Measurements from ENCODE around the gene SMIM44. TPM values are rescaled to one million over a fixed set of nuclear protein-coding genes. Genes with fewer than 3 reads are reported as not detected.

Gene SMIM44
- total and polyA plus RNA-seq, 9 of the 15 experiments (the other 6 are each of a cell fraction or from before 2014, with no cell fraction given): not detected

DNA sequence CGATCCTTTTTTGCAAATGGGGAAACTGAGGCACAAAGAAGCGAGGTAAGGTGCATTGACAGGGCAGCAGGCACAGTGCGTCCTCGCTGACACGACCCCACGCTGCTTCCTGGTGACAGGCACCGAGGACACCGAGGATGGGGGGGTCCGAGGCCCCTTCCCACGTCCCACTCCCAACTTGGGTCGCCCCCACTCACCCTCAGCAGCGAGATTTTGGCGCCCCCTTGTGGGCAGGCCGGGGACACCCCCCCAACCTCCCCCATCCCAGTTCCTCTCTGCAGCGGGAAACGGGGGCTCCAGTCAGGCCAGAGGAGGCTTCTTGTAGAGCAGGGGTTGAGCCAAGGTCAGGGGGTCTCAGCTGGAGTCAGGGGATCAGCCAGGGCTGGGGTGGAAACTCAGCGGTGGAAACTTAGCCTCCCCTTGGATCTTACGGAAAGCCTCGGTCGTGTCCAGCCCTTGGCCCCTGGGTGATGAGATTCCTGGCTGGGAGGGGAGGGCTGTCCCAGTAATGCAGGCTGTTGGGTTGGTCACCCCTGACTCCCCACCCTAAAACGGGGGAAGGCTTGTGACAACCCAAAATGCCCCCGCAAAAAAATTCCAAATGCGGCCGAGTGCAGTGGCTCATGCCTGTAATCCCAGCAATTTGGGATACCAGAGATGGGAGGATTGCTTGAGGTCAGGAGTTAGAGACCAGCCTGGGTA lies 11.1 kb downstream of the SMIM44 start:
- intact Hi-C loops (cut with micrococcal nuclease): no loop called here
- H3K9me3 ChIP-seq (replicated peaks; ENCODE audit: control insufficient read depth, insufficient read depth, low read depth, low read length): peaks cover 7% of the 10 kb centered on the region
- no peak overlapping the region for H3K9ac ChIP-seq (ENCODE audit: insufficient read depth in 1 of 2, low read depth in 2 of 2, low read length in 2 of 2)
- no peaks in the 10 kb centered on the region for H3K9me1 ChIP-seq (ENCODE audit: control insufficient read depth, insufficient read depth, low read length)
- POLR2A ChIA-PET: no interaction called here
- H3K27ac ChIP-seq (ENCODE audit: extremely low read depth, low read depth, low read length): no peak overlapping the region
- CTCF ChIA-PET (ENCODE audit: low intra/inter-chr PET ratio): interaction anchor here (0.6 to 2.6 kb wide), 4 partner anchors 145 to 497 kb away, joined by 3 to 37 read pairs (median 10); no protein-coding TSS in a partner anchor
- H4K20me1 ChIP-seq (replicated peaks; ENCODE audit: control insufficient read depth, insufficient read depth, low read length): no peaks in the 10 kb centered on the region
- peak; percentile 58 to 81 (median 78) for DNase-seq (ENCODE audit: extremely low read depth in 1 of 4, low spot score in 3 of 4)
- peak; percentile 37 for FAIRE-seq
- no TSS peak for BruUV-seq (replicated peaks)
- in situ Hi-C loops (cut with MboI): loop anchor here (5.0 kb wide), 1 partner anchor 145 kb away; no protein-coding TSS in a partner anchor
- 10% methylated on average over 20 of the region's 24 CpGs for WGBS (ENCODE audit: insufficient coverage, low coverage, missing lambda C conversion rate)
- no peaks in the 10 kb centered on the region for H3K36me3 ChIP-seq (ENCODE audit: control insufficient read depth, insufficient read depth, low read length)
- H3K79me2 ChIP-seq (ENCODE audit: control insufficient read depth, insufficient read depth, low read length): no peaks in the 10 kb centered on the region
- H3K4me2 ChIP-seq (ENCODE audit: insufficient read depth, low read length): no peak overlapping the region
- peaks cover 0 to 10% of the 10 kb centered on the region in 2 experiments; a peak in 2 of 5 replicates for H3K4me1 ChIP-seq (replicated peaks in 1 of 2; ENCODE audit: control insufficient read depth in 2 of 2, insufficient read depth in 2 of 2, low read length in 2 of 2)
- H3K27me3 ChIP-seq (ENCODE audit: control insufficient read depth in 2 of 2, insufficient read depth in 2 of 2, low read length in 2 of 2): no peaks in the 10 kb centered on the region
- no peak overlapping the region for H3K4me3 ChIP-seq
- no peak overlapping the region for H2AFZ ChIP-seq (ENCODE audit: low read depth, low read length)
- peak; percentile 84 for ATAC-seq
- TF ChIP-seq HDGF (IDR thresholded peaks at IDR 0.05) (no peak), GTF2F1 (IDR thresholded peaks at IDR 0.05; ENCODE audit: low read depth, low read length) (no peak), ZNF217 (CRISPR knock-in tag; IDR thresholded peaks at IDR 0.05) (no peak), DMBX1 (CRISPR knock-in tag; IDR thresholded peaks at IDR 0.05; ENCODE audit: borderline replicate concordance) (no peak), TCF7L2 (IDR thresholded peaks at IDR 0.05; ENCODE audit: low read depth, low read length) (no peak), EGR1 (conservative IDR thresholded peaks at IDR 0.05) (peak; percentile 56), ZNF232 (CRISPR knock-in tag; IDR thresholded peaks at IDR 0.05) (no peak), FOSL1 (tag; conservative IDR thresholded peaks at IDR 0.05) (no peak), STAT5A (IDR thresholded peaks at IDR 0.05; ENCODE audit: borderline replicate concordance, low read length) (no peak), CBX3 (IDR thresholded peaks at IDR 0.05; ENCODE audit: borderline replicate concordance in 1 of 2, low read length in 2 of 2) (no peak), POU5F1 (IDR thresholded peaks at IDR 0.05; ENCODE audit: borderline replicate concordance, low read depth, low read length, partially characterized antibody) (no peak), SAP30 (IDR thresholded peaks at IDR 0.05; ENCODE audit: borderline replicate concordance, insufficient read depth, low read depth, low read length, poor library complexity, severe bottlenecking) (no peak), RFX5 (IDR thresholded peaks at IDR 0.05; ENCODE audit: low read depth, low read length) (no peak), ZNF134 (CRISPR knock-in tag; conservative IDR thresholded peaks at IDR 0.05) (no peak), FIP1L1 (IDR thresholded peaks at IDR 0.05; ENCODE audit: low read depth, low read length, poor library complexity, severe bottlenecking) (no peak), U2AF2 (optimal IDR thresholded peaks at IDR 0.05; ENCODE audit: low read depth, low read length) (no peak), RBM22 (IDR thresholded peaks at IDR 0.05; ENCODE audit: low read depth, low read length, poor library complexity, severe bottlenecking) (peak; percentile 50), E2F3 (CRISPR knock-in tag; IDR thresholded peaks at IDR 0.05) (no peak), CBFA2T2 (conservative IDR thresholded peaks at IDR 0.05) (no peak), PCBP1 (IDR thresholded peaks at IDR 0.05; ENCODE audit: low read depth, low read length, poor library complexity, severe bottlenecking) (peak; percentile 57)
- TF ChIP-seq, protein P1, sequence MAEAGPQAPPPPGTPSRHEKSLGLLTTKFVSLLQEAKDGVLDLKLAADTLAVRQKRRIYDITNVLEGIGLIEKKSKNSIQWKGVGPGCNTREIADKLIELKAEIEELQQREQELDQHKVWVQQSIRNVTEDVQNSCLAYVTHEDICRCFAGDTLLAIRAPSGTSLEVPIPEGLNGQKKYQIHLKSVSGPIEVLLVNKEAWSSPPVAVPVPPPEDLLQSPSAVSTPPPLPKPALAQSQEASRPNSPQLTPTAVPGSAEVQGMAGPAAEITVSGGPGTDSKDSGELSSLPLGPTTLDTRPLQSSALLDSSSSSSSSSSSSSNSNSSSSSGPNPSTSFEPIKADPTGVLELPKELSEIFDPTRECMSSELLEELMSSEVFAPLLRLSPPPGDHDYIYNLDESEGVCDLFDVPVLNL (CRISPR knock-in tag; IDR thresholded peaks at IDR 0.05; ENCODE audit: low read depth): no peak
- TF ChIP-seq, protein P2, sequence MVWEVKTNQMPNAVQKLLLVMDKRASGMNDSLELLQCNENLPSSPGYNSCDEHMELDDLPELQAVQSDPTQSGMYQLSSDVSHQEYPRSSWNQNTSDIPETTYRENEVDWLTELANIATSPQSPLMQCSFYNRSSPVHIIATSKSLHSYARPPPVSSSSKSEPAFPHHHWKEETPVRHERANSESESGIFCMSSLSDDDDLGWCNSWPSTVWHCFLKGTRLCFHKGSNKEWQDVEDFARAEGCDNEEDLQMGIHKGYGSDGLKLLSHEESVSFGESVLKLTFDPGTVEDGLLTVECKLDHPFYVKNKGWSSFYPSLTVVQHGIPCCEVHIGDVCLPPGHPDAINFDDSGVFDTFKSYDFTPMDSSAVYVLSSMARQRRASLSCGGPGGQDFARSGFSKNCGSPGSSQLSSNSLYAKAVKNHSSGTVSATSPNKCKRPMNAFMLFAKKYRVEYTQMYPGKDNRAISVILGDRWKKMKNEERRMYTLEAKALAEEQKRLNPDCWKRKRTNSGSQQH (CRISPR knock-in tag; IDR thresholded peaks at IDR 0.05): no peak

Measured in K562 (cell line).